Embryonic facial prominence (tissue), 1 donor: ENCODE measurements around the gene NR1I3.
"Not testable (repeated sequence)": the region's sequence is repeated elsewhere in the genome, so short reads cannot be mapped to it uniquely, and the experiment has no call there.

Source experiments
- DNase-seq: peaks from one replicate; pipeline ENCODE4 v3.0.0-alpha.2; 2016; ENCODE audit errors: extremely low spot score

Gene NR1I3

DNA sequence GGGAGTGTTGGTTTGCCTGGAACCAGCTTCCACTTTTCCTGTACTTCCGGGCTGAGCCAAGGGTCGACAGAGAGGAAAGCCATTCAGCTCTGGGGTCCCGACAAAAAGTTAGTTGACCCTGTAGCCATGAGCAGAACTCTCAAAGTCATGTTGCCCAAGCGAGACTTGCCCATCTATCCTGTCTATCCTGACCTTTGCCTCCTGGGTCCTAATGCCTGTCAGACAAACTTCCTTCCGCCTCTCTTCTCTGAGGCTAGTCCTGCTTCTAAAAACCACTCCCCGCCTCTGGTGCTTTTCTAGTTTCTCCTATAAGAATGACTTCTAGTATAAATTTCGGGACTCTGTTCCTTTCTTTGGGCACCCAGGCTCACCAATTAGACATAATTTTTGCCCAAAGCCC, 12.8 kb upstream of the NR1I3 start:
- DNase-seq, result no peak

DNA sequence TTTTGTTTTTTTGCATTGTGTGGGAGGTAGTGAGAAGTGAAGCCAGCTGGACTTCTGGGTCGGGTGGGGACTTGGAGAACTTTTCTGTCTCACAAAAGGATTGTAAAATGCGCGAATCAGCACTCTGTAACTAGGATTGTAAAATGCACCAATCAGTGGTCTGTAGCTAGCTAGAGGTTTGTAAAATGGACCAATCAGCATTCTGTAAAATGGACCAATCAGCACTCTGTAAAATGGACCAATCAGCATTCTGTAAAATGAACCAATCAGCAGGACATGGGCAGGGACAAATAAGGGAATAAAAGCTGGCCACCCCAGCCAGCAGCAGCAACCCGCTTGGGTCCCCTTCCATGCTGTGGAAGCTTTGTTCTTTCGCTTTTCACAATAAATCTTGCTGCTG, 12.1 kb upstream of the NR1I3 start:
- DNase-seq, result not testable (repeated sequence)

DNA sequence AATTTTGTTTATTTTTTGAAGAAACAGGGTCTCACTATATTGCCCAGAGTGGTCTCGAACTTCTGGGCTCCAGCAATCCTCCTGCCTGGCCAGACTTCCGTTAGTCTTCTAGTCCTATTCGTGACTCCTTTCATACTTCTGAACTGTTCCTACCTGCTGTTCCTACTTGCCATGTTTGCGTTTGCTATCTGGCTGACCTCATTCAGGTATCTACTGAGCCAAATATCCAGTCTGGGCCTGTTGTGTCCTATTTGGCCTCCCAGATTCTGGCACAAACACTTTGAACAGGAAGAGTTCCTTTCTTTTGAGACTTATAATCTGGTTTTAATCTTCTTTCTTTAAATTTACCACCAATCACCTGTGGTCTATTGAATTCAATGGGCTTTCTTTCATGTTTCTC, 6.9 kb upstream of the NR1I3 start:
- no peak for DNase-seq

GRCh38 chr1:161242313-161242712, 4.3 kb upstream of the NR1I3 start:
- no peak for DNase-seq

DNA sequence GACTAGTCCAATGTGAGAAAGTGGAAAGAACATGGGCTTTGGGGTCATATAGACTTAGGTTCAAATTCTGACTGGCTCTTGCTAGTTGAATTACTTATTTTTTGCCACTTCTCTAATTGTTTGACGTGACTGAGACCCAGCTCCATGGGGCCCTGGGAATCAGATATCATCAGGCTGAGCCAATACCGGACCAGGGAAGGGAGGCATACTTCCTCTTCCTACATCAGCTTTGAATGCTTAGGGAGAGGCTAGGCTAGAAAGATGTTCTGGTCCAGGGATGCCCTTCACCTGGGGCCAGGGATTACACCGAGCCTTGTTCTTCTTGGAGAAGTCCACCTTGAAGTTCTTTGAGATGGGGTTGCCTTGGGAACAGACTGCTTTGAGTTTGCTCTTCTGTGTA, 3.7 kb upstream of the NR1I3 start:
- no peak for DNase-seq

DNA sequence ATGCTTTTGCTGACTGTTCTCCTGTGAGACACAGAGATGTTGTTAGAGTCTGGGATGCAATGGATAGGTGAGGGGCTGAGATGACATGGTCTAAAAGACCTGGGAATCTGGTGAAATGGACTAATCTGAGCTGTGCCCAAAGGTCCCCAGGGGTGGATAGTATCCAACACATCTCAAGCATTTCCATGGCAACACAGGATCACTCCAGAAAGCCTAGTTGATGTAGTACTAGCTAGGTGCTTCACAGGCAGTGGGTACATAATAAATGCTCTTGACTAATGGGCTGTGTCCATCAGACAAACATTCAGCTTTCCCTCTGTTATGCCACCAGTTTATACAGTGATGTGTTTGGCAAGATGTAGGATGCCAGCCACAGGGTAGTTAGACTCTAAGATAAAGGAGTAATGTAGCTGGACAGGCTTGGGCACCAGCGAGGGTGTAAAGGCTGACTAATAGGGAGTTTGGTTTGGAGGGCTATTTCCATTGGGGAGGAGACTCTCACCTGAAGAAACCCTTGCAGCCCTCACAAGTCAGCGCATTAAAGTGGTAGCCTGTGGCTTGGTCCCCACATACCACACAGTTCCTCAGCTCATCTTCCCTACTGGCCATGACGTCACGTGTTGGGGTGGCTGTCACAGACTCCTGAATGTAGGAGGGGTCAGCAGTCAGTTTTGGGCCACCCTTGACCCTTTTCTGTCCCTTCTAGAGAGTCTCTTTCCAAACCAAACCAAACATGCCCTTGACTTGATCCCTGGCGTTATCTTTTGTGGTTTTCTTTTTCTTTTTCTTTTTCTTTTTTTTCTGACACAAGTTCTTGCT, 1.8 kb downstream of the NR1I3 start:
- DNase-seq, result no peak

DNA sequence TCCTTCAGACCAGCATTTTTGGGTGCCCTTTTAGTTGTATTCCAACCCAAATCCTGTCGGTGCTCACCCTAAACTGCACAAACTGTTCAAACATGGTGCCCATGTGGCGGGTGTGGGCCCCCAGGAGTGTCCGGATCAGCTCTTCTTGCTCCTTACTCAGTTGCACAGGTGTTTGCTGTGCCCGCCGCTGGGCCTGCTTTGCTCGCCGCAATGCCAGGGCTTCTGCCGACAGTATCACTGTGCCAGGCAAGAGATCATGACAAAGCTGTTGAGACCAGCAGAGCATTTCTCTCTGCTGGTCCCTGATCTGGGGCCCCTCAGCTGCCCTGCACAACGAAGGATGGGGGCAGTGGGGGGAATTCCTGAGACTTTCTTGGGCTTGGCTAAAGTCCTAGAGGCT, 4.9 kb downstream of the NR1I3 start:
- no peak for DNase-seq

DNA sequence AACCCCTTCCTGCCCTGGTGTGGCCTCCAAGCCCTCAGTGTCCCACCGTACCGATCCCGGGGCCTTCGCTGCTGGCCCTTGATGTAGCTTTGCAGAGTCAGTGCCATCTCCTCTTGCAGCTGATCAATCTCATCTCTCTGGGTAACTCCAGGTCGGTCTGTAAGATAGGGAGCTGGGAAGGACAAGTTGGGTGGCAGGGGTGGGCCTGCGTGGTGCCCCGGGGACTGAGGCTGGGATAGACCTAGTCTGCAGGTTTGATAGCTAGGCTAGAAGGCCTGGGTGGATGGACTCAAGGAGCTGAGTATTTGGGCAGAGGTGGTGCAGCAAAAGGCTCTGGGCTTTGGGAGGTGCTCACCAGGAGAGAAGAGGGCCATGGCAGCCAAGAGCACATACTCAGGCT, 7.2 kb downstream of the NR1I3 start:
- no peak for DNase-seq

DNA sequence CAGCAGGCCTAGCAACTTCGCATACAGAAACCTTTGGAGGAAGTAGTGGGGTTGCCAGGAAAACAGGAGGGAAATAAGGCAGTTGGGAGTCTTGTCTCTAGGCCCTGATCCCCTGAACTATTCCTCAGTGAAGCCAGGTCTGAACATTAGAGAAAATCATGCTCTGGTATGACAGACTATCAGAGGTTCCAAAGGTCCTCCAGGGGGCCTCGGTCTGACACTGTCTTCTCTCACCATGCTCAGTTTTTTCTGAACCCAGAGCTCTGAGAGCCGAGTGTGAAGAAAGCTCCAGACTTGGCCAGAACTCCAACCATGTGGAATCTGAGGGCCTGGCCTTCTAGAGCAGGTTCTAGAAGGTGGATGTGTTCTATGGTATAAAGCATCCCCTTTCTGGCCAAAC, 8.1 kb downstream of the NR1I3 start:
- DNase-seq, result no peak

GRCh38 chr1:161228032-161228431, 10.0 kb downstream of the NR1I3 start:
- no peak for DNase-seq

- peak; percentile 47 for DNase-seq
Observed at GRCh38 chr1:161227196-161227871, 10.7 kb downstream of the NR1I3 start.

GRCh38 chr1:161226759-161227158, 11.2 kb downstream of the NR1I3 start:
- DNase-seq, result no peak

GRCh38 chr1:161226320-161226711, 11.7 kb downstream of the NR1I3 start:
- DNase-seq, result no peak

DNA sequence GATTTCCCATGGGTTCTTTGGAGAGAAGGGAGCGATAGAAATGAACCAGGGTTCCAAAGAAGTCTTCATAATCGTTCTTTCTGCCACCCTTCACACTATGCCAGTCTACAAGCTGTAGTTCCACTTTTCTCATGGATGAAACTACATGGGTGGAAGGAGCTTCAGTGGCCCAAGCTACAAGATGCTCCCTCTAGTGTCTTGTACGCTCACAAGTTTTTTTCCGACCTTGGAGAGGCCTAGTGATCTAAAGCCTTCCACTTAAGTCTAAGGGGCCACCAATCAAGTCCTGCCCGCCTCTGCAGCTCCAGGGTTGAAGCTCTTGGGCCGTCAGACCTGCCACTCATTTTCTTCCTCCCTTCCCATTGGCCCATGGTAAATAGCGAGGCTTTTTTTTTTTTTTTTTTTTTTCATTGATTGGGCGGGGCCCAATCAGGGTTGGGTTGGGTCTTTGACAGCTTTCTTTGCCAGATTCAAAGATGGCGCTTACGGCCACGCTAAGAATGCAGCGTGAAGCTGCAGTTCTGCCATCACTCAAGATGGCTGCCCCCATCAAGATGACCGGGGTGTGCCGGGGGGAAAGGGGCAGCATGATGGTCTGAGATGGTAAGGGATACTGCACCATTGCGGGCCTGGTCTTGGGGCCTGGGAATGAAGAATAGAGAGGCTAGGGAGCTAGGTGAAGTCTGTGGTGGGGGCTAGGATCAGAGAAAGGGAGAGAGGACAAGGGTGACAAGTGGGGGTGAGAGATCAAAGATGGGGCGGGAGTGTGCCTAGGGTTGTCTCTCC, 12.3 kb downstream of the NR1I3 start, which contains the start of gene TOMM40L:
TSS of gene TOMM40L (plus strand) at position 527 of the 786 bp plus-strand sequence. CDS start 430 bp downstream, outside the sequence.
- peak; percentile 91 for DNase-seq

DNA sequence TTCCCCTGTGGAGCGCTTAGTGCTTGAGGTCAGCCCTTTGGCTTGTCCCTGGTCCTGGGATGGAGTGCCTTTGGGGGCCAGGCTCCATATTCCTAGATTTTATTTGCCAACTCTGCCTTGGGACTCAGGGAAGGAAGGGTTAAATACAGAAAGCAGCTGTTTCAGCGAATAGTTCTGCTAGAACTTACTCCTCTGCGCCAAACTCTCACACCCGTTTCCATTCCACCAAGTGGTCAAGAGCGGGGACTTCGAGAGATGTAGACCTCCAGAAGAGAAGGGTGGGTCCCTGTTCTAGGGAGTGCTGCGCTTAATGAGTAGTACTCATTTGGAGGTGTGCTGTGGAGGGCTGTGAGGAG, 12.8 kb downstream of the NR1I3 start:
- no peak for DNase-seq

DNA sequence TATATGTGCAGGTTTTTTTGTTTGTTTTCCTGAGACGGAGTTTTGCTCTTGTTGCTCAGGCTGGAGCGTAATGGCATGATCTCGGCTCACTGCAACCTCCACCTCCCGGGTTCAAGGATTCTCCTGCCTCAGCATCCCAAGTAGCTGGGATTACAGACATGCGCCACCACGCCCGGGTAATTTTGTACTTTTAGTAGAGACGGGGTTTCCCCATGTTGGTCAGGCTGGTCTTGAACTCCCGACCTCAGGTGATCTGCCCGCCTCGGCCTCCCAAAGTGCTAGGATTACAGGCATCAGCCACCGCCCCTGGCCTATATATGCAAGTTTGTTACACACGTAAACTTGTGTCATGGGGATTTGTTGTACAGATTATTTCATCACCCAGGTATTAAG, 13.3 kb downstream of the NR1I3 start:
- DNase-seq, result not testable (repeated sequence)

GRCh38 chr1:161223805-161224694, 14.0 kb downstream of the NR1I3 start:
- DNase-seq, result no peak

DNA sequence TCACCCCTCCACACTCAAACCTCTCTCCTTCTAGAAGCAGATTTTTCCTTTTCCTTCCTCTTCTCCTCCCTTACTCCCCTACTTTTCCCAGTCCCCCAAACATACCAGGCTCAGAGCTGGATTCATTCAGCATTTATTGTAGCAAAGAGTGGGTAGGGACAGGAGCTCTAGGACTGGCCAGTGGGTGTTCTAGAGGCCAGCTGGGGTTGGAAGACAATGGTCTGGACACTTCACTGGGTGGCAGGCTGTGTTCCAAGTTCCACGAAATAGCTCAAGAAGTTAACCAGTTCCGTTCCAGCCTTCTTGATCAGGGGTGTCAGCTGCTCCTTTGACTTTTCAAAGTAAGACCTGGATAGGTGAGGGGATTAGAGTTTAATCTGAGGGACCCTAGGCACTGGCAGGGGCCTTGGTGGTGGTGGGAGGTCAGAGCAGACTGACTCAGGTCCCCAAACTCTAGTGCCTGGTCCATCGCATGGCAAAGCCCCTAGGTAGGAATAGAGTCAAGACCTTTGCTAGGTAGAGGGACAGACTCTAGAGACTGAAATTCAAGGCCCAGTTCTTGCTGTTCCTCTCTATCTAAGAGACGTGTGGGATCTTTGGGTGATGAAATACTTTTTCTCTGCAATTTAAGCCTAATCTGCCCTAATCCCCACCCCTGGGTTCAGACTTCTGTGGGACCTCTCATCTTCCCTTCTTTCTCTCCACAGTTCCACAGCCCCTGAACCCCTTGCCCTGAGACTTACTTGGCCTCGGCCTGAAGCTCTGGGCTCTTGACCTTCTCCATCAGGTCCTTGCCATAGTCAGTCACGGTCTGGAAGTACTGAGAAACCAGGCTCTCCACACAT, 15.6 kb downstream of the NR1I3 start:
- DNase-seq, result no peak

- no peak for DNase-seq
Observed at GRCh38 chr1:161220002-161220401, 18.0 kb downstream of the NR1I3 start.

DNA sequence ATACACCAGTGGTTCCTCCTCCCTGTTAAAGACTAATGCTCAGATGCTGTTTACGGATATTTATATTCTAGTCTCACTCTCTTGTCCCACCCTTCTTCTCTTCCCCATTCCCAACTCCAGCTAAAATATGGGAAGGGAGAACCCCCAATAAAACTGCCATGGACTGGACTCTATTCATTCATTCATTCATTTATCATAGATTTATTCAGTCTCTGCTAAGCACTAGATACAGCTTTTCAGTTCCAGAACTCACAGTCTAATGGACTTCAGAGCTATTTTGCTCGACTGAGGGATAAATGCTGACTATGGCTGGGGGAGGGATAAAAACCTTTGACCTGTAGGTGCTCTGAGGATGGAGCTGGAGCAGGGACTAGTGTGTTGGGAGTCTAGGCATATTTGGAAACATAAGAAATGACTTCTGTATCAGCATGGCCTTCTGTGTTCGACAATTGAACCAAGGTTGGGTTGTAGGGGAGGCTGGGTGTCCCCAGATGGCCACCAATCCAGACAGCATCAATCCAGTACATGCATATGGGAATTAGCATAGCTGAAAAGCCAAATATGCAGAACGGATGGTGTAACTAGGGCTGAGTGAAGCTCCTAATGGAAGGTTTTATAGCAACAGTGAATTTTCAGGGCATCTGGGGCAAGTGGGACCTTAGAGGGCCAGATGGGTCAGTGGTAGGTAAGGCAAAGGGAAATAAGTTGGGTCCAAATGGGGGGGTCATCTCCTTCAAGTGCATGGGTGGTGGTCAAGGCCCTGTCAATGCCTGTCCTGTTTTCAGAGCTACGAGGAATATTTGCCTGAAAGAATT, 18.7 kb downstream of the NR1I3 start:
- DNase-seq, result no peak
